Measurements from ENCODE around the gene TMCC2. TPM values are rescaled to one million over a fixed set of nuclear protein-coding genes. Genes with fewer than 3 reads are reported as not detected.

TMCC2 gene
- total RNA-seq, 1 experiment from 2014 or later, result 2.2 TPM

DNA sequence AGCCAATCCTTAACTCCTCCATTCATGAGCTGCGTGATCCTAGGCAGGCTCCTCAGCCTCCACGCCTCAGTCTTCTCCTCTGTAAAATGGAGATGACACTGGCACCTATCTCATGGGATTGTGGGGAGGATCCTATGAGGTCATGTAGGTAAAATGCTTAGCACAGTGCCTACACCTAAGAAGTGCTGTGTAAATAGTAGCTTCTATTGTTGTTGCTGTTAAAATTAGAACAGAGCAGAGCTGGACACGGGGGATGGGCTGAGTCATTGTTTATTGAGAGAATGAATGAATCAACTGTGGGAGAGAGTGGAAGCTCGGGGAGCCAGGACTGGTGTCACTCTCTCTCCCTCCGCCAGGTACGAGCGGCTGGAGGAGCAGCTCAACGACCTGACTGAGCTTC lies 43.0 kb downstream of the TMCC2 start:
- CTCF ChIA-PET, result interaction anchor here (1.1 to 8.2 kb wide), 2 partner anchors 56 to 254 kb away, joined by 4 to 165 read pairs; no protein-coding TSS in a partner anchor
- no TSS peak for BruUV-seq (replicated peaks)
- Histone ChIP-seq H3K27ac (ENCODE audit: low read depth, low read length, poor library complexity, severe bottlenecking) (no peak overlapping the region), H3K9me3 (ENCODE audit: low read depth, low read length, poor library complexity, severe bottlenecking) (no peaks in the 10 kb centered on the region), H3K36me3 (ENCODE audit: insufficient read depth, low read length, poor library complexity, severe bottlenecking) (no peaks in the 10 kb centered on the region), H3K4me1 (ENCODE audit: insufficient read depth, low read length, poor library complexity, severe bottlenecking) (no peaks in the 10 kb centered on the region), H3K27me3 (replicated peaks; ENCODE audit: insufficient read depth, low read depth, low read length, poor library complexity) (no peaks in the 10 kb centered on the region), H3K4me3 (ENCODE audit: low read depth, low read length, poor library complexity, severe bottlenecking) (no peak overlapping the region)
- TF ChIP-seq, protein P1, sequence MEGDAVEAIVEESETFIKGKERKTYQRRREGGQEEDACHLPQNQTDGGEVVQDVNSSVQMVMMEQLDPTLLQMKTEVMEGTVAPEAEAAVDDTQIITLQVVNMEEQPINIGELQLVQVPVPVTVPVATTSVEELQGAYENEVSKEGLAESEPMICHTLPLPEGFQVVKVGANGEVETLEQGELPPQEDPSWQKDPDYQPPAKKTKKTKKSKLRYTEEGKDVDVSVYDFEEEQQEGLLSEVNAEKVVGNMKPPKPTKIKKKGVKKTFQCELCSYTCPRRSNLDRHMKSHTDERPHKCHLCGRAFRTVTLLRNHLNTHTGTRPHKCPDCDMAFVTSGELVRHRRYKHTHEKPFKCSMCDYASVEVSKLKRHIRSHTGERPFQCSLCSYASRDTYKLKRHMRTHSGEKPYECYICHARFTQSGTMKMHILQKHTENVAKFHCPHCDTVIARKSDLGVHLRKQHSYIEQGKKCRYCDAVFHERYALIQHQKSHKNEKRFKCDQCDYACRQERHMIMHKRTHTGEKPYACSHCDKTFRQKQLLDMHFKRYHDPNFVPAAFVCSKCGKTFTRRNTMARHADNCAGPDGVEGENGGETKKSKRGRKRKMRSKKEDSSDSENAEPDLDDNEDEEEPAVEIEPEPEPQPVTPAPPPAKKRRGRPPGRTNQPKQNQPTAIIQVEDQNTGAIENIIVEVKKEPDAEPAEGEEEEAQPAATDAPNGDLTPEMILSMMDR (conservative IDR thresholded peaks at IDR 0.05; ENCODE audit: low read depth, low read length), result no peak
- TF ChIP-seq EZH2 (IDR thresholded peaks at IDR 0.05; ENCODE audit: borderline replicate concordance, low read depth, low read length, poor library complexity, severe bottlenecking), result no peak
- POLR2A ChIA-PET (ENCODE audit: low non-redundant PET), result interaction anchor here (0.5 kb wide), 1 partner anchor 91 kb away, joined by 7 read pairs; no protein-coding TSS in a partner anchor
- DNase-seq (ENCODE audit: low spot score), result no peak
- intact Hi-C loops (cut with micrococcal nuclease; ENCODE audit: unreplicated experiment), result loop anchor here (5.0 kb wide), 1 partner anchor 252 kb away; no protein-coding TSS in a partner anchor

DNA sequence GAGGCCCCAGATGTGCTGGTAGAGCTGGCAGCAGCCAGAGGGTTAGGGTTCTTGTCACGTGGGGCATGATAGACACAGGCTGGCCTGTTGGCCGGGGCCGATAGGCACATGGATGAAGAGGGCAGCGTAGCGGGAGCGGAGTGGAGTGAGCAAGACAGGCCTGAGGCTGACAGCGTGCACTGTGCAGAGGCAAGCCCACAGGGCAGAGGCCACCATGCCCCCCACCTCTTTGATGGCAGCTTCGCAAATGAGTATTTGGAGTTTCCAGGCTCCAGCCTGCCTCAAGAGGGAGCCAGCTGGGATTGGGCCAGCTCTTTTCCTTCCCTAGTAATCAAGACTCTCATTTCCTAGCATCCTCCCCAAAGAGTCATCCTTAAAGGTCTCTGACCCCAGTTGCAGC lies 43.5 kb downstream of the TMCC2 start:
- H3K27ac ChIP-seq (ENCODE audit: low read depth, low read length, poor library complexity, severe bottlenecking), result no peak overlapping the region
- DNase-seq (ENCODE audit: low spot score), result no peak
- TF ChIP-seq, protein P1 (conservative IDR thresholded peaks at IDR 0.05; ENCODE audit: low read depth, low read length), result no peak
- no peak for TF ChIP-seq EZH2 (IDR thresholded peaks at IDR 0.05; ENCODE audit: borderline replicate concordance, low read depth, low read length, poor library complexity, severe bottlenecking)
- POLR2A ChIA-PET (ENCODE audit: low non-redundant PET), result interaction anchor here (0.5 kb wide), 1 partner anchor 90 kb away, joined by 7 read pairs; no protein-coding TSS in a partner anchor
- intact Hi-C loops (cut with micrococcal nuclease; ENCODE audit: unreplicated experiment), result loop anchor here (5.0 kb wide), 1 partner anchor 251 kb away; no protein-coding TSS in a partner anchor
- no TSS peak for BruUV-seq (replicated peaks)
- CTCF ChIA-PET, result interaction anchor here (1.1 to 8.2 kb wide), 2 partner anchors 55 to 253 kb away, joined by 4 to 165 read pairs; no protein-coding TSS in a partner anchor
- no peaks in the 10 kb centered on the region for H3K27me3 ChIP-seq (replicated peaks; ENCODE audit: insufficient read depth, low read depth, low read length, poor library complexity)
- H3K4me1 ChIP-seq (ENCODE audit: insufficient read depth, low read length, poor library complexity, severe bottlenecking), result no peaks in the 10 kb centered on the region
- H3K4me3 ChIP-seq (ENCODE audit: low read depth, low read length, poor library complexity, severe bottlenecking), result no peak overlapping the region
- no peaks in the 10 kb centered on the region for H3K9me3 ChIP-seq (ENCODE audit: low read depth, low read length, poor library complexity, severe bottlenecking)
- no peaks in the 10 kb centered on the region for H3K36me3 ChIP-seq (ENCODE audit: insufficient read depth, low read length, poor library complexity, severe bottlenecking)

DNA sequence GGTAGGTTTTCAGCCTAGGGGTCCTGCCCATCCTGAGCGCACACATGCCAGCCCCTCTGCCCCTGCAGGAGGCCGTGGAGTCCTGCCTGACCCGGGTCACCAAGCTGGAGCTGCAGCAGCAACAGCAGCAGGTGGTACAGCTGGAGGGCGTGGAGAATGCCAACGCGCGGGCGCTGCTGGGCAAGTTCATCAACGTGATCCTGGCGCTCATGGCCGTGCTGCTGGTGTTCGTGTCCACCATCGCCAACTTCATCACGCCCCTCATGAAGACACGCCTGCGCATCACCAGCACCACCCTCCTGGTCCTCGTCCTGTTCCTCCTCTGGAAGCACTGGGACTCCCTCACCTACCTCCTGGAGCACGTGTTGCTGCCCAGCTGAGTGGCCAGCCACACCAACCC lies 44.0 kb downstream of the TMCC2 start:
- ChIA-PET CTCF (interaction anchor here (8.2 kb wide), 1 partner anchor 55 kb away, joined by 165 read pairs; no protein-coding TSS in a partner anchor), POLR2A (ENCODE audit: low non-redundant PET) (no interaction called here)
- BruUV-seq (replicated peaks), result no TSS peak
- Histone ChIP-seq H3K27me3 (replicated peaks; ENCODE audit: insufficient read depth, low read depth, low read length, poor library complexity) (no peaks in the 10 kb centered on the region), H3K4me3 (ENCODE audit: low read depth, low read length, poor library complexity, severe bottlenecking) (no peak overlapping the region), H3K4me1 (ENCODE audit: insufficient read depth, low read length, poor library complexity, severe bottlenecking) (no peaks in the 10 kb centered on the region), H3K9me3 (ENCODE audit: low read depth, low read length, poor library complexity, severe bottlenecking) (no peaks in the 10 kb centered on the region), H3K36me3 (ENCODE audit: insufficient read depth, low read length, poor library complexity, severe bottlenecking) (no peaks in the 10 kb centered on the region), H3K27ac (ENCODE audit: low read depth, low read length, poor library complexity, severe bottlenecking) (no peak overlapping the region)
- intact Hi-C loops (cut with micrococcal nuclease; ENCODE audit: unreplicated experiment), result loop anchor here (5.0 kb wide), 1 partner anchor 251 kb away; no protein-coding TSS in a partner anchor
- TF ChIP-seq EZH2 (IDR thresholded peaks at IDR 0.05; ENCODE audit: borderline replicate concordance, low read depth, low read length, poor library complexity, severe bottlenecking), result no peak
- TF ChIP-seq, protein P1 (conservative IDR thresholded peaks at IDR 0.05; ENCODE audit: low read depth, low read length), result no peak
- no peak for DNase-seq (ENCODE audit: low spot score)

Measured in A673 (cell line).